Peyer's patch (tissue), 4 donors: Measurements from ENCODE around the gene DACT2. TPM values are rescaled to one million over a fixed set of nuclear protein-coding genes. Genes with fewer than 3 reads are reported as not detected.

Experiments used
- DNase-seq, 3 donors: peaks; one replicate each; pipeline ENCODE4 v3.0.0-alpha.2; 2017 to 2019
- H3K27ac ChIP-seq, 4 donors: fragments of 200-600 bp; sonication (generic); one replicate each; pipeline ENCODE4 v1.5.1; 2016 to 2019
- H3K27me3 ChIP-seq, 2 donors: fragments of 200-600 bp; sonication (generic); one replicate each; pipeline ENCODE4 v1.5.1; 2019
- H3K36me3 ChIP-seq, 3 donors: fragments of 200-600 bp; sonication (generic); one replicate each; pipeline ENCODE4 v1.5.1; 2016 to 2019
- H3K4me1 ChIP-seq, 4 donors: fragments of 200-600 bp; sonication (generic); one replicate each; pipeline ENCODE4 v1.5.1; 2016 to 2019
- H3K4me3 ChIP-seq, 4 donors: fragments of 200-600 bp; sonication (generic); 1 replicate in 3 of 4; 2 replicates in 1 of 4; pipeline ENCODE4 v1.5.1; 2016 to 2019; ENCODE audit warnings: mild to moderate bottlenecking in 1 of 4
- H3K9me3 ChIP-seq, 4 donors: fragments of 200-600 bp; sonication (generic); one replicate each; pipeline ENCODE4 v1.5.1; 2016 to 2019; ENCODE audit warnings: mild to moderate bottlenecking in 1 of 4
- CTCF ChIP-seq, 6 experiments: fragments of 450-650 bp in 4 of 6; fragments of 200-600 bp in 2 of 6; sonication (generic) in 1 of 6; IDR thresholded peaks; one replicate each; pipeline ENCODE4 v1.5.1; 2017 to 2019; ENCODE audit warnings: antibody characterized with exemption in 6 of 6, mild to moderate bottlenecking in 3 of 6, moderate library complexity in 1 of 6
- POLR2A ChIP-seq, 2 donors: fragments of 450-650 bp; IDR thresholded peaks; one replicate each; pipeline ENCODE4 v1.5.1; 2017; ENCODE audit warnings: antibody characterized with exemption in 2 of 2, mild to moderate bottlenecking in 2 of 2, moderate library complexity in 2 of 2
- total RNA-seq, 4 donors: library from RNA; depleted of rRNA; stranded (reverse); fragments of >200 nt; gene quantifications; one replicate each; pipeline ENCODE4 v1.1.0, GENCODE V29; 2016

The DACT2 gene
- total RNA-seq, 4 donors from 2014 or later = 0.35 to 2.7 (median 1.8) TPM

GRCh38 chr6:168302534-168302933 lies 17.0 kb downstream of the DACT2 start:
- H3K36me3 ChIP-seq = no peaks in the 10 kb centered on the region
- peaks cover 0 to 7% (median 0%) of the 10 kb centered on the region in 4 donors for H3K4me1 ChIP-seq
- H3K4me3 ChIP-seq = no peak overlapping the region
- no peak for DNase-seq
- H3K27ac ChIP-seq = no peak overlapping the region
- no peaks in the 10 kb centered on the region for H3K27me3 ChIP-seq
- TF ChIP-seq CTCF (IDR thresholded peaks at IDR 0.05) (no peak), POLR2A (IDR thresholded peaks at IDR 0.05) (no peak)
- no peaks in the 10 kb centered on the region for H3K9me3 ChIP-seq

GRCh38 chr6:168301648-168302398 lies 17.8 kb downstream of the DACT2 start:
- no peaks in the 10 kb centered on the region for H3K36me3 ChIP-seq
- H3K27me3 ChIP-seq = no peaks in the 10 kb centered on the region
- H3K4me1 ChIP-seq = peaks cover 0 to 7% (median 0%) of the 10 kb centered on the region in 4 donors
- H3K9me3 ChIP-seq = no peaks in the 10 kb centered on the region
- TF ChIP-seq CTCF (IDR thresholded peaks at IDR 0.05) = peak in 1 of 6 experiments; percentile 20
- TF ChIP-seq POLR2A (IDR thresholded peaks at IDR 0.05) = peak; percentile 23 to 25
- peak overlapping the region in 3 of 4 donors; percentile 13 to 49 (median 45) for H3K4me3 ChIP-seq
- H3K27ac ChIP-seq = peak overlapping the region in 2 of 4 donors; percentile 35 to 72
- DNase-seq = peak in 2 of 3 donors; percentile 69 to 76

- H3K9me3 ChIP-seq = no peaks in the 10 kb centered on the region
- no peaks in the 10 kb centered on the region for H3K36me3 ChIP-seq
- H3K27ac ChIP-seq = peak overlapping the region in 1 of 4 donors; percentile 72
- H3K4me1 ChIP-seq = peaks cover 0 to 7% (median 0%) of the 10 kb centered on the region in 4 donors
- DNase-seq = no peak
- peak overlapping the region in 3 of 4 donors; percentile 13 to 49 (median 45) for H3K4me3 ChIP-seq
- TF ChIP-seq CTCF (IDR thresholded peaks at IDR 0.05) (no peak), POLR2A (IDR thresholded peaks at IDR 0.05) (no peak)
- H3K27me3 ChIP-seq = no peaks in the 10 kb centered on the region
Measured at GRCh38 chr6:168300975-168301647, 18.5 kb downstream of the DACT2 start.

- DNase-seq = no peak
- no peaks in the 10 kb centered on the region for H3K27me3 ChIP-seq
- TF ChIP-seq POLR2A (IDR thresholded peaks at IDR 0.05) (no peak), CTCF (IDR thresholded peaks at IDR 0.05) (no peak)
- no peak overlapping the region for H3K27ac ChIP-seq
- peaks cover 0 to 7% (median 0%) of the 10 kb centered on the region in 4 donors for H3K4me1 ChIP-seq
- no peaks in the 10 kb centered on the region for H3K36me3 ChIP-seq
- no peak overlapping the region for H3K4me3 ChIP-seq
- H3K9me3 ChIP-seq = no peaks in the 10 kb centered on the region
Measured at GRCh38 chr6:168299541-168300511, 19.8 kb downstream of the DACT2 start.

- TF ChIP-seq CTCF (IDR thresholded peaks at IDR 0.05) (no peak), POLR2A (IDR thresholded peaks at IDR 0.05) (no peak)
- DNase-seq = peak in 1 of 3 donors; percentile 34
- no peaks in the 10 kb centered on the region for H3K36me3 ChIP-seq
- H3K27me3 ChIP-seq = no peaks in the 10 kb centered on the region
- no peaks in the 10 kb centered on the region for H3K9me3 ChIP-seq
- no peak overlapping the region for H3K4me3 ChIP-seq
- H3K4me1 ChIP-seq = peaks cover 0 to 6% (median 0%) of the 10 kb centered on the region in 4 donors
- no peak overlapping the region for H3K27ac ChIP-seq
Measured at GRCh38 chr6:168297643-168298042, 21.9 kb downstream of the DACT2 start.
